ENCODE data around the gene COMT. TPM values are rescaled to one million over a fixed set of nuclear protein-coding genes. Genes with fewer than 3 reads are reported as not detected.

COMT gene
- total RNA-seq (2014; rRNA removed; shearing (Covaris generic)): 142 and 187 TPM in 2 replicates

GRCh38 chr22:19941365-19942082, at the start of gene COMT, which contains the start of gene TXNRD2:
Gene COMT, plus strand, starts transcription at chr22:19941772. Its CDS starts 20,755 bp downstream, at chr22:19962527.
Gene TXNRD2, minus strand, starts transcription at chr22:19941818. Its CDS starts 15 bp downstream, at chr22:19941803.
- DNase-seq (ENCODE audit: low spot score): peak; percentile 61
- in situ Hi-C loops (cut with HindIII; ENCODE audit: low sequenced_read_pairs): no loop called here

- in situ Hi-C loops (cut with HindIII; ENCODE audit: low sequenced_read_pairs): no loop called here
- no peak for DNase-seq (ENCODE audit: low spot score)
These were observed 49.2 kb upstream of the COMT start for GRCh38 chr22:19892257-19892879.

GRCh38 chr22:19892925-19893324, 48.6 kb upstream of the COMT start:
- in situ Hi-C loops (cut with HindIII; ENCODE audit: low sequenced_read_pairs): no loop called here
- DNase-seq (ENCODE audit: low spot score): no peak

GRCh38 chr22:19893363-19893762, 48.2 kb upstream of the COMT start:
- DNase-seq (ENCODE audit: low spot score): no peak
- in situ Hi-C loops (cut with HindIII; ENCODE audit: low sequenced_read_pairs): no loop called here

- in situ Hi-C loops (cut with HindIII; ENCODE audit: low sequenced_read_pairs): no loop called here
These were observed 46.3 kb upstream of the COMT start for GRCh38 chr22:19895160-19895849.

GRCh38 chr22:19896665-19897355, 44.8 kb upstream of the COMT start:
- DNase-seq (ENCODE audit: low spot score): peak; percentile 58

More at GRCh38 chr22:19895160-19895849, 46.3 kb upstream of the COMT start:
- no peak for DNase-seq (ENCODE audit: low spot score)

GRCh38 chr22:19897726-19898125, 43.8 kb upstream of the COMT start:
- in situ Hi-C loops (cut with HindIII; ENCODE audit: low sequenced_read_pairs): no loop called here
- no peak for DNase-seq (ENCODE audit: low spot score)

More at GRCh38 chr22:19896665-19897355, 44.8 kb upstream of the COMT start:
- in situ Hi-C loops (cut with HindIII; ENCODE audit: low sequenced_read_pairs): no loop called here

- in situ Hi-C loops (cut with HindIII; ENCODE audit: low sequenced_read_pairs): no loop called here
- no peak for DNase-seq (ENCODE audit: low spot score)
These were observed 43.4 kb upstream of the COMT start for GRCh38 chr22:19898145-19898544.

GRCh38 chr22:19898831-19899567, 42.6 kb upstream of the COMT start:
- in situ Hi-C loops (cut with HindIII; ENCODE audit: low sequenced_read_pairs): no loop called here
- DNase-seq (ENCODE audit: low spot score): no peak

- in situ Hi-C loops (cut with HindIII; ENCODE audit: low sequenced_read_pairs): no loop called here
- DNase-seq (ENCODE audit: low spot score): no peak
These were observed 40.7 kb upstream of the COMT start for GRCh38 chr22:19900707-19901436.

- in situ Hi-C loops (cut with HindIII; ENCODE audit: low sequenced_read_pairs): no loop called here
- no peak for DNase-seq (ENCODE audit: low spot score)
These were observed 39.9 kb upstream of the COMT start for GRCh38 chr22:19901577-19902244.

GRCh38 chr22:19902245-19902715, 39.3 kb upstream of the COMT start:
- in situ Hi-C loops (cut with HindIII; ENCODE audit: low sequenced_read_pairs): no loop called here
- DNase-seq (ENCODE audit: low spot score): no peak

GRCh38 chr22:19903031-19903430, 38.5 kb upstream of the COMT start:
- in situ Hi-C loops (cut with HindIII; ENCODE audit: low sequenced_read_pairs): no loop called here
- peak; percentile 12 for DNase-seq (ENCODE audit: low spot score)

GRCh38 chr22:19903513-19903912, 38.1 kb upstream of the COMT start:
- in situ Hi-C loops (cut with HindIII; ENCODE audit: low sequenced_read_pairs): no loop called here
- no peak for DNase-seq (ENCODE audit: low spot score)

GRCh38 chr22:19904174-19904856, 37.3 kb upstream of the COMT start:
- peak; percentile 82 for DNase-seq (ENCODE audit: low spot score)
- in situ Hi-C loops (cut with HindIII; ENCODE audit: low sequenced_read_pairs): no loop called here

GRCh38 chr22:19904935-19905334, 36.6 kb upstream of the COMT start:
- in situ Hi-C loops (cut with HindIII; ENCODE audit: low sequenced_read_pairs): no loop called here
- no peak for DNase-seq (ENCODE audit: low spot score)
